Fibroblast of mammary gland (primary cell): ENCODE results near the gene SIRT7.
A peak's percentile ranks its signal among the peaks of the same experiment; 100 is the strongest.

Source experiments
- DNase-seq: peaks from one replicate; pipeline ENCODE4 v3.0.0-alpha.2; 2010; ENCODE audit warnings: low read depth
- H3K4me3 ChIP-seq: 2 replicates; pipeline ENCODE4 v1.5.1; 2011; ENCODE audit warnings: low read depth, mild to moderate bottlenecking, low read length, moderate library complexity; ENCODE audit not compliant: control insufficient read depth
- CTCF ChIP-seq: conservative IDR thresholded peaks from 2 replicates; pipeline ENCODE4 v1.5.1; 2011; ENCODE audit warnings: low read depth, low read length, inconsistent platforms; ENCODE audit not compliant: control insufficient read depth, insufficient read depth

SIRT7 gene

DNA sequence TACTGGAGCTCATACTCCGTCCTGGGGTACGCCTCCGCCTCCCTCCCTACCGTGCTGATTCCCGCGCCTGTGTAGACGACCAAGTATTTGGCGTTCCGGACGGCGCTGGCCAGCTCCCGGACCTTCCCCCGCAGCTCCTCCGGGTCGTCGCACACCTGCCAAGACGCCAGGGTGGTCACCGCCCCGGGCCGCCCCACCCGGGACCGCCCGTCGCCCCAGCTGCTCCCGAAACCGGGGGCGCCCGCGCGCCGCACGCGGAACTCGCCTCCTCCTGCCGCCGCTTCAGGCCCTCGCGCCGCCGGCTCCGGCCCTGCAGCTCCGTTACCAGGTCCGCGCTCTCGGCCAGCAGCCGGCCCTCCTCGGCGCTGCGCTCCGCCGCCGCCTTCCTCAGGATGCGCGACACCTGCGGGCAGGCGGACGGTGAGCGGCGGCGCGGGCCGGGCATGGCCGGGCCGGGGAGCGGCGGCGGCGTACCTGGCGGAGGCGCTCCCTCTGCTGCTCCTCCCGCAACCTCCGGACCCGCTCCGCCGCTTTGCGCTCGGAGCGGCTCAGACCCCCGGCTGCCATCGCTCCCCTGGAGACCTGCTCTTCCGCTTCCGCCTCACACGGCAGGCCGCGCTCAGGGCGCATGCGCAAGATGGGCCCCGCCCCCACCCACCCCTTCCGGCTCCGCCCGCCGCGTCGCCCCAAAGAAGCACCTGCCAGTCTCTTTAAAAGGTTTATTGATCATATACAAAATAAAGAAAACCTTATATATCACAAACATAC, at the start of gene SIRT7:
SIRT7 (minus strand) TSS at position 612 of the 768 bp plus-strand sequence; CDS start at position 567, 45 bp downstream.
- peak; percentile 48 for DNase-seq
- no peak for TF ChIP-seq CTCF
- H3K4me3 ChIP-seq, result peak within 1 kb of the TSS; percentile 60

GRCh38 chr17:81967244-81967532, 49.2 kb upstream of the SIRT7 start:
- no peak for TF ChIP-seq CTCF
- no peak overlapping the region for H3K4me3 ChIP-seq
- DNase-seq, result no peak

DNA sequence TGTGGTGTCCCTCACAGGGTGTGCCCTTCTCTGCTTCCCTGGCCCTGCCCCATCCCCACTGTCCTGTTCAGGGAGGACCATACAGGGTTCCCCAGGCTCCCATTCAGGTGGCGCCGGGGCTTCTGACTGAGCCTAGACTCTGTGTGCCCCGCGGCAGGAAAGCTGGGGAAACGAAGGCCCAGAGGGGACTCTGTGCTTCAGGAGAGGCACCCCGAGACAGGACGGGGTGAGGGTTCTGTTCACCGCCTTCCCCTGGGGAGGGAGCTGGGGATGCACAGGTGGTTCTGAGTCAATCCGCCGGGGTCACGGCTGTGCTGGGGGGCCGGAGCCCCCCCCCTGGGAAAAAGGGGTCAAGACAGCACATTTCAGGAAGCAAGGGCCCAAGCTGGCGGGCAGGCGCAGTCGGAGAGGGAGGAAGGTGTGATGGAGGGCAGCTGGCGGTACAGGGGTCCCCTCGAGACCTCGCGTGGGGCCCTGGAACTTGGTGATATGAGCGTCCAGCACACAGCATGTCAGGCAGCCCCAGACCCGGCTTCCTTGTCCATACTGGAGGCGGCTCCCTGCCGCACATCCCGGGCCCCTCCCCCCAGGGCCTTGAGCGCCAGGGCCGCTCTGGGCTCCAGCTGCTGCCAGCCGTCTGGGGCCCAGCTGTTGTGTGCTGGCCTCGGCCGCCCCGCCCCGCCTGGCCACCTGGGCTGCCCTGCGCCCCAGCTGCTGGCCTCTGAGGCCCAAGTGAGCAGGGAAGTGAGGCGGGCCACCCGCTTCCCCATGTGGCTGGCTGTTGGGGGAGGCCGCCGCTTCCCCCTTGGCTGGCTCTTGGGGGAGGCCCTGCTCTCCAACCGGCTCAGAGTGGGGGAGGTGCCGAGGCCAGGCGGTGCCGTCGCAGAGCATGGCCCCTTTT, 48.6 kb upstream of the SIRT7 start:
- no peak for DNase-seq
- no peak overlapping the region for H3K4me3 ChIP-seq
- no peak for TF ChIP-seq CTCF

- no peak for DNase-seq
- TF ChIP-seq CTCF, result no peak
- no peak overlapping the region for H3K4me3 ChIP-seq
These were observed 46.3 kb upstream of the SIRT7 start for GRCh38 chr17:81964081-81964849.

GRCh38 chr17:81962499-81963441, 44.8 kb upstream of the SIRT7 start:
- H3K4me3 ChIP-seq, result no peak overlapping the region
- TF ChIP-seq CTCF, result no peak
- no peak for DNase-seq
